Endothelial cell of umbilical vein (primary cell): ENCODE measurements around the gene ZNF23.
A peak's percentile ranks its signal among the peaks of the same experiment; 100 is the strongest.

ENCODE experiments used
- CTCF ChIP-seq, 2 donors: IDR thresholded peaks; 1 replicate in 1 of 2; 2 replicates in 1 of 2; pipeline ENCODE4 v1.5.1; 2011; ENCODE audit warnings: low read length in 2 of 2, mild to moderate bottlenecking in 2 of 2, moderate library complexity in 2 of 2, control low read depth in 1 of 2, inconsistent platforms in 1 of 2, low read depth in 1 of 2; ENCODE audit not compliant: insufficient read depth in 1 of 2; ENCODE audit errors: extremely low read depth in 1 of 2
- POLR2A ChIP-seq: IDR thresholded peaks from 2 replicates; pipeline ENCODE4 v1.6.1; 2012; ENCODE audit warnings: low read depth, mild to moderate bottlenecking, control low read depth, low read length

- no peak for TF ChIP-seq POLR2A
- peak; percentile 74 to 81 for TF ChIP-seq CTCF (IDR thresholded peaks at IDR 0.05; ENCODE audit: extremely low read depth in 1 of 2, insufficient read depth in 1 of 2, low read depth in 1 of 2, low read length in 2 of 2)
Observed at GRCh38 chr16:71412270-71413160, 49.5 kb downstream of the ZNF23 start.
